HG02885 (cell line): ENCODE results near the gene FGF6.

Experiments used
- ATAC-seq: cut with Tn5 transposase; IDR thresholded peaks from one replicate; pipeline ENCODE4 v1.9.1; 2021; ENCODE audit warnings: mild to moderate bottlenecking; ENCODE audit not compliant: unreplicated experiment, poor library complexity

Gene FGF6

DNA sequence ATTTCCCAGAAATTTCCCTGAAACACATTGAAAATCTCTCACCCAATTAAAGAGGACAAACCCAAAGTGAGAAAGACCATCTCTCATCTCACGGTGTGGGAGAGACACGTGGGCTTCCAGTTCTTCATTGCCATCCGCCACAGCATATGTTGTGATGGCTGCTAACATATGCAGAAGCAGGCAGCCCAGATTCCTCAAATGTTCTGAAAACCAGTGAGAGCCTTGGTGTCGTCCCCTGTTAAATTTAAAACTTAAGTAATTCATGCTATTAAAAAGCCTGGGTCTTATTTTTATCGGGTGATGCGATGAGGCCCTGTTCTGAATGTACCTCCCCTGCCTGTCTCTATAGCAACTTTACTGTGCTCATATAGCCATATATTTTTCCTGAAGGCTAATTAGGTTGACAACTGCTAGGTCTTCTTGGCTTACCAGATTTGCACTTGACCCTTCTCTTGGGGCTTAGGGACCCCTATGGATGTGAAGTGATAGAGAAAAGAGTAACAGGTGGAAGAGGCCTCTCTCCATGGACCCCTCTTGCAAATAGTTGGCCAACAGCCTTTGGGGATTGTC is 2.8 kb upstream of the FGF6 start:
- no peak for ATAC-seq

DNA sequence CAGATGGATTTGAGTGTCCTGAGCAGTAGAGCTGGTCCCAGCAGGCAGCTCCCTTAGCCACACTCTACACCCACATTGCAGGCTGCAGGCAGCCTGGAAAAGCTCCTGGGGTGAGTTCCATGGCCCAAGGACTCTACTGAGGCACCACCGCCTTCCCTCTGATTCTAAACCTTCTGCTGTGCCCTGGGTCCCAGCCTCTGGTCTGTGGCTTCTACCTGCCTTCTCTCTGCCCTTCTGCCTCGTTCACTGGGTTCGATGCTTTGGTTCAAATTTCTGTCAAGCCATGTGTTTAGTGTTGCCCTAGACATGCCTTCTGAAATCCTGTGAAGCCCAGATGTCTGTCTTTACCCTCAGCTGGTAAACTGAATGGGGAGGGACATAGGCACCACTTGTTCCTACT is 1.5 kb upstream of the FGF6 start:
- ATAC-seq = no peak

DNA sequence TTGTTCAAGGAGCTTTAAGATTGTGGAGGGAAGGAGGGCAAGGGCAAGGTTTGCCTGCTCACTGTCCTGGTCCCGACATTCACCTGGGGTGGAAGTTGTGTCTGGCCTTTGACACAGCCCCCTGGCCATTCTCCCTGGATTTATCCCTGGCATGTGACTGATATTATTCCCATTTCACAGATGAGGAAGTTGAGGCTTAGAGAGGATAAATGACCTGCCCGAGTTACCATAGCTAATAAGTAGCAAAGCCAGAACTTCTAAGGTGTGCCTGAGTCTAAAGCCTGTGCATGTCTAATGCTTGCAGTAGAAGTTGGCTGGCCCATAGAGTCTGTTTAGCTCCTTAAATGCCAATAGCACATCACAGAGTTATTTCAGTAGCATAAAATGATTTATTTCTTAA is 720 bp upstream of the FGF6 start:
- ATAC-seq = no peak

DNA sequence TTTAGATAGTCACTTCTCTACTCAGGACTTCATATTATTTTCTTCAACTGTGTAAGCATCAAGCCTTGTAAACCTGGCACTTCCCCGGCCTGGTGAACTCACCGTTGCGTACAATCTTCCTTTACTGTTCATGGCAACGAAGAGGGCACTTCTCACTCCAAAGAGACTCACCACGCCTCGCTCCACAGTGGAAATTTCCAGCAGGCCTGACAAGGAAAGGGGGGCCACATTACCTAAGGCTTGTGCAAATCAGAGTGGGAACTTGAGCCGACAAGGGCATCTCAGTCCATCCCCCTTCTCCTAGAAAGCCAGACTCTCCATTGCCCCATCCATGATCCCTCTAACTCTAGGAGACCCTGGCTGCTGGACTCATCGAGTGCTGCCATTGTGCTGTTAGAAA is 1.6 kb downstream of the FGF6 start:
- ATAC-seq = no peak

DNA sequence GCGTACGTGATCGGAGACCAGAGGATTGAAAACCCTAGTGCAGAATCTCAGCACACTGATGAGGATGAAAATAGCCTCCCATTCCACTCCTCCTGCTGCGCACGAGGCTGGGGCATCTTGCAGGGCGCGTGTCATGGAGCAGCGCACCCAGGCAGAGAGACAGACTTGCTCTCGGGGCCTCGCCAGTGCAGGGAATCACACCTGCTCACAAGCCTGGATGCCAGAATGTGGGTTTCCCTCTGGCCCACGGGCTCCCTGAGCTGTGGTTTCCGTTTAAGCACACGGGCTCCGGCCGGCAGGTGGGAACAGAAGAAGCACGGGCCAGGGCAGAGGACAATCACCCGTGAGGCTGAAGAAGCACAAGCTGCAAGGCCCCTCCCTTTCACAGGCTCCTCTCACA is 2.0 kb downstream of the FGF6 start:
- ATAC-seq = no peak

DNA sequence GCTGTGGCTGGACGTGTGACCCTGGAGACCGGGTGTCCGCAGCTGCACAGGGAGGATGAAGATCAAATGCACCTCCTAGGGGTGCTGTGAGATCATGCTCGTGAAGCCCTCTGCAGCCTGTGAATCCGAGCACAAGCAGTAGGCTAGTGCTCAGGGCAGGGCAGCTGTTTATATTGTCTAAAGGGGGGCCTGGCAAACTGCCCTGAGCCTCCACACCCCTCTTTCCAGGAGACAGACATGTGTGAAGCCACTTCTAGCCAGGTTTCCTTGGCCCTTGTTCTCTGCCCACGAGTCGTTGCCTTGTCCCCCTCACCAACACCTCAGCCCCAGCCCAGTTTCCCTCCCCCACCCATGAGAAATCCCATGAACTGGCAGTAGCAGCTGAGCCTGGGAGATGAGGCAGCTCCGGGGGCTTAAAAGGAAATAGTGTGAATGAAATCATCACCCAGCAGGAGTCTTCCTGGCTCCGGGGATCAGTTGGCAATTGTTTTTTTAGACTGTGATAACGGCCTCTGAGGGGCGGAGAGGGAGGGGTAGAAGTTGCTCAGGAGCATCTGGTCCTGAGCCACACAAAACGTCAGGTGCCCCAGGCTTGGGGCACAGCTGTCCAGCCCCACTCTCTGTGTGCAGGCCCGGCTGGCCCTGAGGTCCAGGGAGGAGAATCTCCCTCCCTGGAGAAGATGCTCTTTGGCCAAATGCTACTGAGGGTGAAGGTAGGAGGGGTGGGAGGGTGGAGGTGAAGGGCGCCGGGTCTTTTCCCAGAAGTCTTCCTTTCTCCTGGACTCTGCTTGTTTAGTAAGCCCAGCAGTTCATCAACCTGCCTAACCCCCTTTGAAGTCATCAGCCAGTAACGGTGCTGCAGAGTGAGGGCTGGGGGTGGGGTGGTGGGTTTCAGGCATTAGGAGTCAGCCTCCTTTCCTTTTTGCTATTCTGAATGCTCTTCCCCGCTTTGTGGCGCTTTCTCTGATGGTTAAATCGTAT is 4.0 kb downstream of the FGF6 start:
- no peak for ATAC-seq

DNA sequence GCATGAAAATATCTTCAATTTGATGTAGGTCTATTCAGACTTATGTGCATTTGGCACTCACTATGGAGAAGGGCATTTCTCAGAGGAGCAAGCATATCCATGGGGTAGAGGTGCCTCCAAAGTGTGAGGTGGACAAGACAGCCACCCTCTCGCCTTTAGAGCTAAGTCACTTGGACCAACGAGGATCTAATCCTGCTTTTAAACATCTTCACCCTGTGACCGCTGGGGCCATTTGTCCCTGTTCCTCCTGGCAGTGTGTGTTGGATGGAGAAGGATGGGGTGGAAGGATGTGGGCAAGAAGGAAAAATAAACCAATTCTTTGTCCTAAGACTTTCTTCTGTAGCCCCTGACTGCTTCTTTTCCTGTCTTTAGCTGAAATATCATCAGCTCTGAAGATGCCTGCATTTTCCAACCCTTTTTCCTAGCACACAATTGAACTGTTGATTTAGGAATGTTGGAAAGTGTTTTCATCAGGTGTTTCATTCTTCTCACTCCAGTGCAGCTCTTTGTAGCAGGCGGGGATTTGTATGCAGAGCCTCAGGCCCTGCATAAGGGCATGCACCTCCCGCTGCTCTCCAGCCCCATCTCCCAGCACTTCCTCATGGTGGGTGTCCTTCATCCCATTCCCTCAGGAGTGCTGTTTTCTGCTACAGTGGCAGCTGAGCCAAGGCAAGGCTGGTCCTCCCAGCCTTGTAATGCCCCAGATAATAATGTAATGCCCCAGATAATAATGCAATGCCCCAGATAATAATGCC is 5.3 kb downstream of the FGF6 start:
- ATAC-seq = no peak

DNA sequence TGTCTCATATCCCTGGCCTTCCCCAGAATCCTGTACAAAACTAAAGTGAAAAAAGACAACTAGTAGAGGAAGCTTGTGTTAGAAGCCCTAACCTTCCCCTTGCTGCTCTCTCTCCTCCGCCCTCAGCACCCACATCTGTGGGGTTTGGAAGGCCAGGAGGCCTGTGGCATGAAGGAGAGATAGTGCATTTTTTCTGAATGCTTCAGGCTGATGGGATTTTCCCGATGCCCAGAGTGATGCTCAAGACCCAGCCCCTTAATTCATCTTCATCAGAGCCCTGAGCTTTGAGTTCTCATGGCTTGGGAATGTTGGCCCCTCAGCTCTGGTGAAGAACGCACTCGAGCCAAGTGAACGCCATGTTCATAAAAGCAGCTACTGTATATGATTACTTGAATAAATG is 5.9 kb downstream of the FGF6 start:
- ATAC-seq = no peak

DNA sequence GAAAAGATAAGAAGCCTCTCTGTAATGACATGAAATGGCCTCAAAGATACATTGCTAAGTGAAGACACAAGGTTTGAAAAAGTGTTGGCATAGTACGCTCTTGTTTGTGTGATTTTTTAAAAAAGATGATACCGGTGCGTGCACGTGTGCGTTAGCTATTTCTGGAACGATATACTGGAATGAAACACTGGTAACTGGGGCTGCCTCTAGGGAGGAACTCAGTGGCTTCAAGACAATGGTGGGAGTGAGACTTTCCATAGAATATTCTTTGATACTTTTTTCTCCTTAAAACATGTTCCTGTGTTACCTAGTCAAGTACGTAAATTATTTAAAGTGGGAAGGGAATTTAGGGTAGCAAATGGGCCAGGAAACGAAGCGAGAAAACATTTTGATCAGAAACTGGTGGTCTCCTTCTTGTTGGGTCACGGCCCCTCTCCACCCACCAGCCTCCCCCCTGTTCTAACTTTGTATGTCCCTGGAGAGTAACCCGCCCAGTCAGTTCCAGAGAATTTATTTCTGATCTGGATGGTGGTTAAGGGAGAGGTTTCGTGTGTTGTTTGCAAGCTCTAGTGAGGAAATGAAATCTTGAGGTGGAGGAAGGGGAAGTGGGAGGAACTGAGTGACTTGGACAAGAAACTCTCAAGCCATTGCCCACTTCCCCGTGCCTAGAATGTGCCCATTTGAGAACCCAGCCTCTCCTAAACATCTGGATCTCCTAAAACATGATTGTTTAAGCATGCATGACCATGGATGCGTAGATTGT is 6.6 kb downstream of the FGF6 start:
- ATAC-seq = no peak

DNA sequence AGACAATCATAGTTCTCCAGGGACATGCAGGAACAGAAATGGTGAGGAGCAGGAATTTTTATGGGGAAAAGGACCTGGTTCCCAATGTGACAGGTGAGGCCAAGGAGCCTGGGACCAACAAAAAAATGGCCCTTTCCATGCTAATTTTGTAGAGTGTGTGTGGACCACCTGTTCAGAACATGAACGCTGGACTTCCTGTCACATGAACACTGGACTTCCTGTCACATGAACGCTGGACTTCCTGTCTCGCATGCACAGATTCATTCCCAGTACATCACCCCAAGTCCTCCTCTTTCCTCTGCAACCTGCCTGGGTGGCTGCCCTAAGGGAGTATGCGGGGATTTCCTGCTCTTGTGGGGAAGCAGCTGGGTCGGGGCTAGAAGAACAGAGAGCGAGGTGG is 10.1 kb downstream of the FGF6 start:
- ATAC-seq = no peak

DNA sequence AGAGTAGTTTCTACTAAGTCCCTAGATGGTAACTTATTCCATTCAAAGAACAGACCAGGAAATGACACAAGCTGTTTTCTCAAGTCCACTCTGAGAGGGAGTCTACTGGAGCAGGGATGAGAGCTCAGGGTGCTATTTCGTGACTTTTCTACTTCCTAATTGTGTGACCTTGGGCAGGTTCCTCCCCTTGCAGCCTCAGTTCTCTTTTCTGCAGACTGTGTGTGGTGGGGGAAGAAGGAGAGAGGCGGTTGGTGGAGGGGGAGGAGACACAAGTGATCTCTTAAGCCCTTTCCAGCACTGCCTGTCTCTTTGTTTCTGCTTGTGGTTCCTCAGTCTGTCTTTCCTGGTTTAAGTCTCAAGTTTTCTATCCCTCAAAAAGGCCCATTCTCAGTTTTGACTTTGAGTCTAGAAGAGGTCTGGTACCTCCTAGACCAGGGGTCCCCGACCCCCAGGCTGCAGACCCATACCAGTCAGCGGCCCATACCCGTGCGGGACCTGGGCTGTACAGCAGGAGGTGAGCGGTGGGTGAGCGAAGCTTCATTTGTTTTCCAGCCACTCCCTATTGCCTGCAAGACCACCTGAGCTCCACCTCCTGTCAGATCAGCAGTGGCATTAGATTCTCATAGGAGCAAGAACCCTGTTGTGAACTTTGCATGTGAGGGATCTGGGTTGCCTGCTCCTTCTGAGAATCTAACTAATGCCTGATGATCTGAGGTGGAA is 10.7 kb downstream of the FGF6 start:
- ATAC-seq = no peak

DNA sequence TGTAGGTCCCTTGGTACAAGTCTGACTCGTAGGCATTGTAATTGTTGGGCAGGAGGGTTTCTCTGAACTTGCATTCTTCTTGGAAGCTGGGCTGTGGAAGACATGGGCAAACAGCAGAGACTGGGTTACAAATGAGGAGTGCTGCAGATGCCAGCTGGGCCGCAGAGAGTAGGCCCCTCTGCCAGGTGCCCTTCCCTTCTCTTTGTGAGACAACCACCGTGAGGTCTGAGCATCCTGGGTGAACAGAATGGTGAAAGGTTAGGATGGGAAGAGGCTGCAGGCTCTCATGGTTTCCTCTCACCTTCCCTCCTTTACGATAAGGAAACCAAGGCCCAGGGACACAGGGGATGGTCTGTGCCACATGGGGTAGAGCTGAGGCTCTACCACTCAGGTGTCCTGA is 11.3 kb downstream of the FGF6 start:
- ATAC-seq = no peak

DNA sequence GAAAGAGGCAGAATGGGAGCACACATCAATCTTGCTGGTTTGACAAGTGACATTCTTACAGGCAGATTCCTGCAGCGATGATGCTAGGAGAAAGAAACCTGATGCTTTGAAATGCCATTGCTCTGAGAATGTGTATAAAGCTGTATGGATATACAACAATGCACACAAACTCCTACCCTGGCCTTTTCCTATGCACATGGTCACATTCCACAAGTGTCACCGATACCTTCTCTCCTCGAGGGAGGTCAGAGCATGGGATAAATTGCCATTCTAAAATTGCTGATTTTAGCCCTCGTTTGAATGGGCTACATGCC is 11.9 kb downstream of the FGF6 start:
- no peak for ATAC-seq

DNA sequence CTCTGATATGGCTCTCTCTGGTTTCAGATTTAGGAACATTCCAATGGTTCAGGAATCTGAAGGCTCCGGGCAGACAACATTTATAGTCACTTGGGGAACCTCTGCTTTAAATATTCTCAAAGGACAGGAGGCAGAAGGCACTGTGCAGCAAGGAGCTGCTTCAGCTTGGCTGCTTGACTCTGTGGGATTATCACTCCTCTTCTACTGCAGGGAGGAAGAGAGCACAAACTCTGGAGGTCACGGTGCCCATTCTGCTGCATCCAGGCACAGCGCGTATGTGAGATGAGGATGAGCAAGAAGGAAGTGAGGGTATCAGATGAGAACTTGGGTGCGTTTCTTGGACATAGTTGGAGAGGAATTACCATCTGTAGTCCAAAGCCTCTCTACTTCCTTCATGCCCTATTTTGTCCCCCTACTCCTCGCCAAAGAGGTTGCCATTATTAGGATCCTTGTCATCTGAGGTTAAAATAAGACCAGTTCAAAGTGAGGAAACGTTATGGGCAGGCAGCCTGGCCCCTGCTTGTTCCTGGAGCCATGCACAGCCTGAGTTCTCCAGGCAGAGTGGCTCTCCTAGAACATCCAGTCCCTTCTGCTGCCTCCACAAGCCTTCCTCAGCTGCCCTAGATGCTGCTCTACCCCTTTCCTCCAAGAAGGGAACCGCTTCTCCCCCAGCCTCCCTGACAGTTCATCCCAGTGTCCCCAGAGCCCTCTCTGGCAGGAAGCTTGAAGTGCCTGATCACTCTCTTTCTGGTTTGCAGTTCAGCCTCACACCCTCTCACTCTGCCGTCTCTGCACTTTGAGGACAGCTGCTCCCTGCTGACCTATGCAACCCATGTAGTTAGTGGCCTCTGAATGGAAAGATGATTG is 12.5 kb downstream of the FGF6 start:
- ATAC-seq = no peak

DNA sequence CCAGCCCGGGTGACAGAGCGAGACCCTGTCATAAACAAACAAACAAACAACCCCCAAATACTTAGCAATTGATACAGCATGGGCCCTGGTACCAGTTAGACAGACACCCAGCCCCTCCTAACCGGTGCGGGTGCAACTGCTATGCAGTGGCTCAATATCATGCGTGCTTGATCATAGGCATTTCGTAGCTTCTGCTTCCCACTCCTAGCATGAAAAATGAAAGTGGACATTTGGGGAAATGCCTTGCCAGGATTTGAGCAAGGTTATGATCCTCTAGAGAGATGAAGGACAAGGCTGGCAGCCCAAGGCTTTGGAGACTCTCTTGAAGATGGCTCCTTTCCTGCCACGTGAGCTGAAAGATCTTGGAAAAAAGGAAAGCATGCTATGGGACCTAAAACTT is 13.7 kb downstream of the FGF6 start:
- no peak for ATAC-seq

DNA sequence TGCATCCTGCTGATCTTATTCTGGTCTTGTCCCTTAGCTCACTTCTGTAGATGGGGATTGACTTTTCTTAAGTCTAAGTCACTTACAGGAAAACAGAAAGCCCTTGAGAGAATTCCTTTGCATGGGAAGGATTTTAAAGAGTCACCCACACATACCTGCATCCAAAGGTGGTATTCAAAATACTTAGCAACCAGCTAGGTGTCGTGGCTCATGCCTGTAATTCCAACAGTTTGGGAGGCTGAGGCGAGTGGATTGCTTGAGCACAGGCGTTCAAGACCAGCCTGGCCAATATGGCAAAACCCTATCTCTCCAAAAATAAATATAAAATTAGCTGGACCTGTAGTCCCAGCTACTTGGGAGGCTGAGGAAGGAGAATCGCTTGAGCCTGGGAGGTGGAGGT is 14.2 kb downstream of the FGF6 start:
- no peak for ATAC-seq

DNA sequence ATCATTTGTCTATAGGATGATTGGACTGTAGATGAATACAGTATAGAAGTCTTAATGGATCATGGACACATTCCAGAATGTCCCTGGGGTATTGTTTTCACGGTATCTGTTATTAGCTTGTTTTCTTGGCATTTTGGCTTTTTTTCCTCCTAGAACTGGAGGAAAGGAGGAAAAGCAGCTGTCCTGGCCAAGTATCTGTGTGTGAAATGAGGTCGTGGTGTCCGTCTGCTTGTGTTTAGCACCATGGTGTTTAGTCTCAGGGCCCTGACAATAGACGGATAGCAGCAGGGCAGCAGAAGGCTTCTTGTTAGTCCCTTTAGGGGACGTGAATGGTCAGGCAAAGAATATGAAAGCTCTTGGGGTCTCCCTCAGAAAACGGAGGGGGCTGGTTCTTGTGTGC is 21.2 kb downstream of the FGF6 start:
- no peak for ATAC-seq

DNA sequence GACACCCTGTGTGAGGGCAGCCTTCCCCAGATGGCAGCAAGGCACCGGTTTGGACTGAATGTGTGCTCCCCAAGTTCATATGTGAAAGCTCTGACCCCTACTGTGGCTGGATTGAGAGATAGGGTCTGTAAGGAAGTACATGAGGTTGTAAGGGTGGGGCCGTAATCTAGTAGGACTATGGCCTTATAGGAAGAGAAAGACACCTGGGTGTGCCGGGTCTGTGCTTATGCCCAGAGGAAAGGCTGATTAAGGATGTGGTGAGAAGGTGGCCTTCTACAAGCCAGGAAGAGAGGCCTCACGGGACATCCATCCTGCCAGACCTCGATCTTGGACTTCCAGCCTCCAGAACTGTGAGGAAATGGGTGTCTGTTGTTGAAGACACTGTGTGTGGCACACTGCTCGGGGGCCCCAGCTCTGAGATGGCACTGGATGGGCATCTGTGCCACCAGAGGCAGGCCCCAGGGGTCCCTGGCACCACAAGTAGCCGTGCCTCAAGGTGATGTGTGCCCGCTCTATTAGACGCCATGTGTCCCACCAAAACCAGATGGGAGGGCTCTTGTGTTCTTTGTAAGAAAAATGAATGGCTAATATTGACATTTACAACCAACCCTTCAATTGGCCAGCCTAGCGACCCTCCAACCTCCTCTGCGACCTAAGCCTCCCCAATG is 22.0 kb downstream of the FGF6 start:
- ATAC-seq = no peak

DNA sequence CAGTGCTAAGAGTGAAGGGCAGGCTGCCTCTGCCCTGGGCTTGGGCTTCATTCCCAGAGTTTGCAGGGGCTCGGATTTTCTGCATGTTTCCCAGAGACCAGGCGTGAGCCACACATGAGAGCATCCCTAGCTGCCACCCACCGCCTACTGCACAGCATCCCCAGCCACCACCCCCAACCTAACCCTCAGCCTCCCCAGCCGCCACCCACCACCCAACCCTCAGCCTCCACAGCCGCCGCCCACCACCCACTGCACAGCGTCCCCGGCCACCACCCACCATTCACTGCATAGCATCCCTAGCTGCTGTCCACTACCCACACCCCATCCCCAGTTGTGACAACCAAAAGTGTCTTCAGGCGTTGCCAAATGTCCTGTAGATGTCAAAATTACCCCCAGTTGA is 22.6 kb downstream of the FGF6 start:
- ATAC-seq = no peak
